Measurements from ENCODE around the gene LRRC28.
"Not testable (repeated sequence)": the region's sequence is repeated elsewhere in the genome, so short reads cannot be mapped to it uniquely, and the experiment has no call there.

Gene LRRC28

GRCh38 chr15:99250857-99251841, at the start of gene LRRC28:
Gene LRRC28 (plus strand): TSS chr15:99251481. CDS start chr15:99255958, 4,477 bp downstream.
- peak; percentile 96 for DNase-seq

- no peak for DNase-seq
These were observed 49.1 kb upstream of the LRRC28 start for GRCh38 chr15:99202176-99202552.

GRCh38 chr15:99207672-99208071, 43.6 kb upstream of the LRRC28 start:
- DNase-seq: no peak

GRCh38 chr15:99209326-99209725, 42.0 kb upstream of the LRRC28 start:
- no peak for DNase-seq

GRCh38 chr15:99210334-99210733, 40.9 kb upstream of the LRRC28 start:
- DNase-seq: no peak

GRCh38 chr15:99211926-99212325, 39.4 kb upstream of the LRRC28 start:
- DNase-seq: no peak

GRCh38 chr15:99212406-99212805, 38.9 kb upstream of the LRRC28 start:
- no peak for DNase-seq

GRCh38 chr15:99213187-99213811, 38.0 kb upstream of the LRRC28 start:
- peak; percentile 72 for DNase-seq

- DNase-seq: no peak
These were observed 26.7 kb upstream of the LRRC28 start for GRCh38 chr15:99224372-99225214.

- no peak for DNase-seq
These were observed 24.5 kb upstream of the LRRC28 start for GRCh38 chr15:99226802-99227201.

GRCh38 chr15:99228120-99228770, 23.0 kb upstream of the LRRC28 start:
- no peak for DNase-seq

- no peak for DNase-seq
These were observed 20.4 kb upstream of the LRRC28 start for GRCh38 chr15:99230867-99231266.

- no peak for DNase-seq
These were observed 18.5 kb upstream of the LRRC28 start for GRCh38 chr15:99232740-99233139.

GRCh38 chr15:99234160-99234559, 17.1 kb upstream of the LRRC28 start:
- DNase-seq: not testable (repeated sequence)

GRCh38 chr15:99238849-99239248, 12.4 kb upstream of the LRRC28 start:
- DNase-seq: no peak

- DNase-seq: no peak
These were observed 11.6 kb upstream of the LRRC28 start for GRCh38 chr15:99239545-99240198.

- DNase-seq: no peak
These were observed 9.5 kb upstream of the LRRC28 start for GRCh38 chr15:99241752-99242151.

- no peak for DNase-seq
These were observed 7.0 kb upstream of the LRRC28 start for GRCh38 chr15:99244306-99244705.

GRCh38 chr15:99247062-99247461, 4.2 kb upstream of the LRRC28 start:
- no peak for DNase-seq

- no peak for DNase-seq
These were observed 3.1 kb upstream of the LRRC28 start for GRCh38 chr15:99248000-99248715.

- DNase-seq: no peak
These were observed 1.9 kb upstream of the LRRC28 start, which contains the start of gene TTC23 for GRCh38 chr15:99249270-99249841. Gene TTC23 (minus strand): TSS chr15:99249581. CDS start chr15:99228712, 20,869 bp downstream.

Data from activated CD8-positive, alpha-beta memory T cell treated with anti-CD3 and anti-CD28 coated beads, Interleukin-2, amount 50 U/mL, for 48 hours (primary cell).